Neural progenitor cell (in vitro differentiated cells): Measurements from ENCODE around the gene NCAPD3. TPM values are rescaled to one million over a fixed set of nuclear protein-coding genes. Genes with fewer than 3 reads are reported as not detected.
A peak's percentile ranks its signal among the peaks of the same experiment; 100 is the strongest.

Experiments used
- DNase-seq: peaks from one replicate; pipeline ENCODE4 v3.0.0-alpha.2; 2016; ENCODE audit warnings: low spot score
- H2AFZ ChIP-seq: fragments of 200-600 bp; sonication (generic); replicated peaks from 2 replicates; pipeline ENCODE4 v1.6.1; 2016; ENCODE audit warnings: antibody characterized with exemption
- H3F3A ChIP-seq: fragments of 200-600 bp; sonication (generic); 2 replicates; pipeline ENCODE4 v1.6.1; 2016; ENCODE audit warnings: antibody characterized with exemption, low read depth
- H3K27ac ChIP-seq: fragments of 200-600 bp; sonication (generic); 2 replicates; pipeline ENCODE4 v1.5.1; 2016; ENCODE audit warnings: mild to moderate bottlenecking
- H3K27me3 ChIP-seq: fragments of 200-600 bp; sonication (generic); 2 replicates; pipeline ENCODE4 v1.6.1; 2016; ENCODE audit warnings: mild to moderate bottlenecking, moderate library complexity
- H3K36me3 ChIP-seq: fragments of 200-600 bp; sonication (generic); 2 replicates; pipeline ENCODE4 v1.5.1; 2016
- H3K4me1 ChIP-seq: fragments of 200-600 bp; sonication (generic); 2 replicates; pipeline ENCODE4 v1.6.1; 2016; ENCODE audit warnings: mixed run types
- H3K4me2 ChIP-seq: fragments of 200-600 bp; sonication (generic); 2 replicates; pipeline ENCODE4 v1.6.1; 2016
- H3K4me3 ChIP-seq: fragments of 200-600 bp; sonication (generic); 2 replicates; pipeline ENCODE4 v1.5.1; 2016
- H3K79me2 ChIP-seq: fragments of 200-600 bp; sonication (generic); 2 replicates; pipeline ENCODE4 v1.6.1; 2016; ENCODE audit warnings: low read depth
- H3K9ac ChIP-seq: fragments of 200-600 bp; sonication (generic); 2 replicates; pipeline ENCODE4 v1.6.1; 2016
- H3K9me3 ChIP-seq: fragments of 200-600 bp; sonication (generic); 2 replicates; pipeline ENCODE4 v1.5.1; 2016; ENCODE audit warnings: low read depth
- H4K20me1 ChIP-seq: fragments of 200-600 bp; sonication (generic); 2 replicates; pipeline ENCODE4 v1.6.1; 2016; ENCODE audit warnings: low read depth
- H3K27ac Mint-ChIP-seq: 3 replicates; pipeline ENCODE4 v1.8.0; 2021; ENCODE audit warnings: mixed read lengths
- H3K27me3 Mint-ChIP-seq: 2 replicates; pipeline ENCODE4 v1.8.0; 2022; ENCODE audit warnings: low read depth, mild to moderate bottlenecking, inconsistent platforms, moderate library complexity, mixed read lengths; ENCODE audit not compliant: insufficient read depth
- H3K36me3 Mint-ChIP-seq: 3 replicates; pipeline ENCODE4 v1.8.0; 2021; ENCODE audit warnings: mixed read lengths
- H3K4me1 Mint-ChIP-seq: 3 replicates; pipeline ENCODE4 v1.8.0; 2021; ENCODE audit warnings: mixed read lengths
- H3K4me3 Mint-ChIP-seq: 3 replicates; pipeline ENCODE4 v1.8.0; 2021; ENCODE audit warnings: mild to moderate bottlenecking, moderate library complexity, mixed read lengths
- H3K9me3 Mint-ChIP-seq: 3 replicates; pipeline ENCODE4 v1.8.0; 2020; ENCODE audit warnings: mixed read lengths
- CTCF ChIP-seq: fragments of 200-600 bp; sonication (generic); IDR thresholded peaks from 2 replicates; pipeline ENCODE4 v1.5.1; 2017; ENCODE audit warnings: antibody characterized with exemption, mild to moderate bottlenecking
- EZH2 ChIP-seq: fragments of 200-600 bp; sonication (generic); IDR thresholded peaks from 2 replicates; pipeline ENCODE4 v1.6.1; 2017; ENCODE audit warnings: antibody characterized with exemption, mild to moderate bottlenecking, moderate library complexity
- EZH2phosphoT487 ChIP-seq: fragments of 200-600 bp; sonication (generic); IDR thresholded peaks from 2 replicates; pipeline ENCODE4 v1.6.1; 2017; ENCODE audit warnings: antibody characterized with exemption
- total RNA-seq: library from RNA; depleted of rRNA; stranded (reverse); fragments of >200 nt; gene quantifications from 2 replicates; pipeline ENCODE4 v1.2.3, GENCODE V29; 2015; ENCODE audit warnings: low replicate concordance

The NCAPD3 gene
- total RNA-seq, 1 donor from 2014 or later, result 41.0 TPM

GRCh38 chr11:134134167-134134566, 89.6 kb downstream of the NCAPD3 start:
- Histone ChIP-seq H2AFZ (no peak overlapping the region), H3K4me1 (peaks cover 3% of the 10 kb centered on the region), H3K79me2 (peaks cover 26% of the 10 kb centered on the region), H3K27ac (no peak overlapping the region), H3K4me2 (no peak overlapping the region), H3F3A (peaks cover 5% of the 10 kb centered on the region), H3K4me3 (no peak overlapping the region), H3K9me3 (peaks cover 5% of the 10 kb centered on the region), H3K36me3 (peaks cover 2% of the 10 kb centered on the region), H3K9ac (no peak overlapping the region), H3K27me3 (no peaks in the 10 kb centered on the region), H4K20me1 (no peaks in the 10 kb centered on the region)
- peaks cover 65% of the 10 kb centered on the region for H3K9me3 Mint-ChIP-seq
- no peak for TF ChIP-seq EZH2phosphoT487
- no peaks in the 10 kb centered on the region for H3K27me3 Mint-ChIP-seq
- H3K4me1 Mint-ChIP-seq, result peaks cover 1% of the 10 kb centered on the region
- DNase-seq, result no peak
- no peak overlapping the region for H3K27ac Mint-ChIP-seq
- peaks cover 51% of the 10 kb centered on the region for H3K36me3 Mint-ChIP-seq
- H3K4me3 Mint-ChIP-seq, result no peak overlapping the region

GRCh38 chr11:134132808-134133207, 91.0 kb downstream of the NCAPD3 start:
- H3F3A ChIP-seq, result no peaks in the 10 kb centered on the region
- H3K36me3 ChIP-seq, result peaks cover 2% of the 10 kb centered on the region
- peaks cover 5% of the 10 kb centered on the region for H3K9me3 ChIP-seq
- no peaks in the 10 kb centered on the region for H3K4me1 Mint-ChIP-seq
- H3K4me1 ChIP-seq, result no peaks in the 10 kb centered on the region
- TF ChIP-seq EZH2phosphoT487, result no peak
- no peak for TF ChIP-seq EZH2
- no peak for TF ChIP-seq CTCF
- H3K27ac ChIP-seq, result no peak overlapping the region
- H2AFZ ChIP-seq, result no peak overlapping the region
- peaks cover 68% of the 10 kb centered on the region for H3K9me3 Mint-ChIP-seq
- no peak overlapping the region for H3K27ac Mint-ChIP-seq
- no peak for DNase-seq
- H3K4me2 ChIP-seq, result no peak overlapping the region
- H3K4me3 ChIP-seq, result no peak overlapping the region
- H4K20me1 ChIP-seq, result no peaks in the 10 kb centered on the region
- no peak overlapping the region for H3K9ac ChIP-seq
- peaks cover 61% of the 10 kb centered on the region for H3K36me3 Mint-ChIP-seq
- peaks cover 21% of the 10 kb centered on the region for H3K79me2 ChIP-seq
- H3K27me3 ChIP-seq, result no peaks in the 10 kb centered on the region
- no peak overlapping the region for H3K4me3 Mint-ChIP-seq
- H3K27me3 Mint-ChIP-seq, result no peaks in the 10 kb centered on the region

- Histone ChIP-seq H3K9ac (no peak overlapping the region), H4K20me1 (peaks cover 3% of the 10 kb centered on the region), H3F3A (no peaks in the 10 kb centered on the region), H3K9me3 (peaks cover 5% of the 10 kb centered on the region), H3K4me3 (no peak overlapping the region), H3K36me3 (peaks cover 2% of the 10 kb centered on the region), H3K27me3 (no peaks in the 10 kb centered on the region), H3K79me2 (peaks cover 17% of the 10 kb centered on the region), H2AFZ (no peak overlapping the region), H3K4me2 (no peak overlapping the region), H3K27ac (no peak overlapping the region), H3K4me1 (no peaks in the 10 kb centered on the region)
- peaks cover 64% of the 10 kb centered on the region for H3K36me3 Mint-ChIP-seq
- H3K9me3 Mint-ChIP-seq, result peaks cover 64% of the 10 kb centered on the region
- no peak overlapping the region for H3K4me3 Mint-ChIP-seq
- TF ChIP-seq EZH2phosphoT487 (no peak), EZH2 (no peak)
- peaks cover 3% of the 10 kb centered on the region for H3K4me1 Mint-ChIP-seq
- no peak for DNase-seq
- H3K27me3 Mint-ChIP-seq, result no peaks in the 10 kb centered on the region
- no peak overlapping the region for H3K27ac Mint-ChIP-seq
Observed at GRCh38 chr11:134131628-134132244, 92.0 kb downstream of the NCAPD3 start.

- H3K27me3 Mint-ChIP-seq, result peaks cover 2% of the 10 kb centered on the region
- H3K36me3 Mint-ChIP-seq, result peaks cover 34% of the 10 kb centered on the region
- Histone ChIP-seq H3K9ac (no peak overlapping the region), H3K4me1 (peaks cover 4% of the 10 kb centered on the region), H3K27me3 (peaks cover 34% of the 10 kb centered on the region), H3K9me3 (no peaks in the 10 kb centered on the region), H3K4me3 (no peak overlapping the region), H3K79me2 (peaks cover 6% of the 10 kb centered on the region), H3K4me2 (no peak overlapping the region), H4K20me1 (peaks cover 34% of the 10 kb centered on the region), H3K36me3 (no peaks in the 10 kb centered on the region), H3K27ac (no peak overlapping the region), H2AFZ (no peak overlapping the region), H3F3A (peaks cover 3% of the 10 kb centered on the region)
- TF ChIP-seq CTCF, result no peak
- no peak for TF ChIP-seq EZH2
- no peak for TF ChIP-seq EZH2phosphoT487
- peaks cover 29% of the 10 kb centered on the region for H3K4me1 Mint-ChIP-seq
- no peak overlapping the region for H3K27ac Mint-ChIP-seq
- no peak for DNase-seq
- peak overlapping the region; percentile 9 for H3K4me3 Mint-ChIP-seq
- peaks cover 23% of the 10 kb centered on the region for H3K9me3 Mint-ChIP-seq
Observed at GRCh38 chr11:134126217-134126822, 97.4 kb downstream of the NCAPD3 start.
